Activated naive CD4-positive, alpha-beta T cell treated with anti-CD3 and anti-CD28 coated beads for 36 hours (primary cell): Measurements from ENCODE around the gene PIGH. TPM values are rescaled to one million over a fixed set of nuclear protein-coding genes. Genes with fewer than 3 reads are reported as not detected.

Experiments
- CTCF ChIA-PET: fragments of 350-600 bp; sonication (Branson Sonifier 250); formaldehyde crosslinking; loops from one replicate; lab custom pipeline; 2021; ENCODE audit warnings: antibody characterized with exemption; lab: Charles Lee
- DNase-seq: peaks from one replicate; pipeline ENCODE4 v3.0.0-alpha.2; 2020
- H3K27ac Mint-ChIP-seq: one replicate; pipeline ENCODE4 v1.8.0; 2021; ENCODE audit warnings: mild to moderate bottlenecking, mixed read lengths
- H3K27me3 Mint-ChIP-seq: one replicate; pipeline ENCODE4 v1.8.0; 2021; ENCODE audit warnings: low read depth, mixed read lengths
- H3K36me3 Mint-ChIP-seq: one replicate; pipeline ENCODE4 v1.8.0; 2021; ENCODE audit warnings: low read depth, mixed read lengths
- H3K4me1 Mint-ChIP-seq: one replicate; pipeline ENCODE4 v1.8.0; 2021; ENCODE audit warnings: low read depth, mixed read lengths
- H3K4me3 Mint-ChIP-seq: one replicate; pipeline ENCODE4 v1.8.0; 2021; ENCODE audit warnings: mild to moderate bottlenecking, moderate library complexity, mixed read lengths
- H3K9me3 Mint-ChIP-seq: one replicate; pipeline ENCODE4 v1.8.0; 2021; ENCODE audit warnings: mixed read lengths
- intact Hi-C: fragments of 100-400 bp; cut with micrococcal nuclease; formaldehyde crosslinking; loops from one replicate; pipeline ENCODE4 v1.15.1; 2023
- total RNA-seq, 2 experiments: library from RNA; stranded (reverse); gene quantifications; one replicate each; pipeline ENCODE4 v1.2.3, GENCODE V29; 2021

The PIGH gene
- 10 to 100 TPM; 11.9 to 12.4 TPM for total RNA-seq

GRCh38 chr14:67599698-67600561 lies at the start of gene PIGH:
Gene PIGH, minus strand, starts transcription at chr14:67600268. Its CDS starts 65 bp downstream, at chr14:67600203.
- Mint-ChIP-seq H3K36me3 (peaks cover 6% of the 10 kb centered on the region), H3K4me3 (peak within 1 kb of the TSS; percentile 84), H3K27me3 (no peaks in the 10 kb centered on the region), H3K4me1 (peaks cover 38% of the 10 kb centered on the region), H3K27ac (peak within 1 kb of the TSS; percentile 93), H3K9me3 (no peaks in the 10 kb centered on the region)
- peak; percentile 95 for DNase-seq
- intact Hi-C loops = loop anchor here (1.0 to 5.0 kb wide), 7 partner anchors 19 to 767 kb away; partner anchors contain the start of genes ARG2, EIF2S1, RAD51B and RDH11
- CTCF ChIA-PET = interaction anchor here (0.6 to 4.9 kb wide), 22 partner anchors 9 to 172 kb away, joined by 3 to 28 read pairs (median 5); no protein-coding TSS in a partner anchor

- intact Hi-C loops = no loop called here
- Mint-ChIP-seq H3K9me3 (no peaks in the 10 kb centered on the region), H3K36me3 (peaks cover 15% of the 10 kb centered on the region), H3K27ac (no peak overlapping the region), H3K4me3 (no peak overlapping the region), H3K27me3 (no peaks in the 10 kb centered on the region), H3K4me1 (peaks cover 14% of the 10 kb centered on the region)
- DNase-seq = no peak
- CTCF ChIA-PET = no interaction called here
These were observed 46.1 kb upstream of the PIGH start for GRCh38 chr14:67646131-67646530.

GRCh38 chr14:67645414-67645813 lies 45.3 kb upstream of the PIGH start:
- Mint-ChIP-seq H3K9me3 (no peaks in the 10 kb centered on the region), H3K27ac (no peak overlapping the region), H3K4me3 (no peak overlapping the region), H3K36me3 (peaks cover 15% of the 10 kb centered on the region), H3K27me3 (no peaks in the 10 kb centered on the region), H3K4me1 (peaks cover 14% of the 10 kb centered on the region)
- DNase-seq = no peak
- intact Hi-C loops = no loop called here
- CTCF ChIA-PET = interaction anchor here (0.6 kb wide), 1 partner anchor 1726 kb away, joined by 4 read pairs; no protein-coding TSS in a partner anchor

- Mint-ChIP-seq H3K36me3 (peaks cover 15% of the 10 kb centered on the region), H3K27ac (no peak overlapping the region), H3K9me3 (no peaks in the 10 kb centered on the region), H3K4me3 (no peak overlapping the region), H3K4me1 (peaks cover 14% of the 10 kb centered on the region), H3K27me3 (no peaks in the 10 kb centered on the region)
- intact Hi-C loops = no loop called here
- no peak for DNase-seq
- CTCF ChIA-PET = interaction anchor here (0.6 to 1.6 kb wide), 5 partner anchors 19 to 224 kb away, joined by 3 to 5 read pairs (median 4); partner anchors contain the start of gene PIGH
These were observed 44.4 kb upstream of the PIGH start for GRCh38 chr14:67644428-67644827.

GRCh38 chr14:67643713-67644112 lies 43.6 kb upstream of the PIGH start:
- DNase-seq = no peak
- peaks cover 14% of the 10 kb centered on the region for H3K4me1 Mint-ChIP-seq
- intact Hi-C loops = no loop called here
- H3K36me3 Mint-ChIP-seq = peaks cover 15% of the 10 kb centered on the region
- no peak overlapping the region for H3K4me3 Mint-ChIP-seq
- H3K9me3 Mint-ChIP-seq = no peaks in the 10 kb centered on the region
- H3K27ac Mint-ChIP-seq = no peak overlapping the region
- CTCF ChIA-PET = interaction anchor here (0.6 to 2.4 kb wide), 4 partner anchors 23 to 117 kb away, joined by 3 to 10 read pairs (median 4); no protein-coding TSS in a partner anchor
- no peaks in the 10 kb centered on the region for H3K27me3 Mint-ChIP-seq

- Mint-ChIP-seq H3K27ac (no peak overlapping the region), H3K4me3 (no peak overlapping the region), H3K36me3 (peaks cover 12% of the 10 kb centered on the region), H3K9me3 (no peaks in the 10 kb centered on the region), H3K4me1 (peaks cover 14% of the 10 kb centered on the region), H3K27me3 (no peaks in the 10 kb centered on the region)
- CTCF ChIA-PET = interaction anchor here (0.6 to 2.4 kb wide), 4 partner anchors 23 to 519 kb away, joined by 3 to 10 read pairs (median 3); no protein-coding TSS in a partner anchor
- intact Hi-C loops = no loop called here
- no peak for DNase-seq
These were observed 42.1 kb upstream of the PIGH start for GRCh38 chr14:67641902-67642749.

GRCh38 chr14:67641480-67641879 lies 41.4 kb upstream of the PIGH start:
- intact Hi-C loops = no loop called here
- Mint-ChIP-seq H3K27me3 (no peaks in the 10 kb centered on the region), H3K36me3 (peaks cover 7% of the 10 kb centered on the region), H3K4me3 (no peak overlapping the region), H3K9me3 (no peaks in the 10 kb centered on the region), H3K4me1 (peaks cover 14% of the 10 kb centered on the region), H3K27ac (no peak overlapping the region)
- CTCF ChIA-PET = interaction anchor here (0.6 to 2.4 kb wide), 2 partner anchors 23 to 107 kb away, joined by 3 to 10 read pairs; no protein-coding TSS in a partner anchor
- no peak for DNase-seq

- no peak for DNase-seq
- H3K4me1 Mint-ChIP-seq = peaks cover 10% of the 10 kb centered on the region
- no peaks in the 10 kb centered on the region for H3K36me3 Mint-ChIP-seq
- no peak overlapping the region for H3K27ac Mint-ChIP-seq
- no peaks in the 10 kb centered on the region for H3K27me3 Mint-ChIP-seq
- intact Hi-C loops = no loop called here
- CTCF ChIA-PET = no interaction called here
- H3K9me3 Mint-ChIP-seq = no peaks in the 10 kb centered on the region
- no peak overlapping the region for H3K4me3 Mint-ChIP-seq
These were observed 38.6 kb upstream of the PIGH start for GRCh38 chr14:67638642-67639041.

GRCh38 chr14:67636361-67636919 lies 36.4 kb upstream of the PIGH start:
- H3K4me1 Mint-ChIP-seq = no peaks in the 10 kb centered on the region
- no peak for DNase-seq
- CTCF ChIA-PET = interaction anchor here (0.5 to 0.9 kb wide), 3 partner anchors 23 to 308 kb away, joined by 3 to 4 read pairs (median 4); no protein-coding TSS in a partner anchor
- no peaks in the 10 kb centered on the region for H3K9me3 Mint-ChIP-seq
- no peak overlapping the region for H3K27ac Mint-ChIP-seq
- H3K4me3 Mint-ChIP-seq = no peak overlapping the region
- intact Hi-C loops = no loop called here
- no peaks in the 10 kb centered on the region for H3K27me3 Mint-ChIP-seq
- no peaks in the 10 kb centered on the region for H3K36me3 Mint-ChIP-seq

GRCh38 chr14:67633451-67634147 lies 33.5 kb upstream of the PIGH start:
- H3K4me1 Mint-ChIP-seq = no peaks in the 10 kb centered on the region
- H3K4me3 Mint-ChIP-seq = no peak overlapping the region
- no peak overlapping the region for H3K27ac Mint-ChIP-seq
- CTCF ChIA-PET = no interaction called here
- DNase-seq = no peak
- no peaks in the 10 kb centered on the region for H3K36me3 Mint-ChIP-seq
- H3K9me3 Mint-ChIP-seq = no peaks in the 10 kb centered on the region
- H3K27me3 Mint-ChIP-seq = no peaks in the 10 kb centered on the region
- intact Hi-C loops = no loop called here

GRCh38 chr14:67630938-67631337 lies 30.9 kb upstream of the PIGH start:
- no peak for DNase-seq
- Mint-ChIP-seq H3K27me3 (no peaks in the 10 kb centered on the region), H3K4me3 (no peak overlapping the region), H3K36me3 (no peaks in the 10 kb centered on the region), H3K4me1 (no peaks in the 10 kb centered on the region), H3K27ac (no peak overlapping the region), H3K9me3 (no peaks in the 10 kb centered on the region)
- CTCF ChIA-PET = interaction anchor here (0.6 to 2.2 kb wide), 3 partner anchors 12 to 168 kb away, joined by 3 to 8 read pairs (median 6); partner anchors contain the start of gene ARG2
- intact Hi-C loops = no loop called here
